Fibroblast of the aortic adventitia (primary cell): ENCODE measurements around the gene NOL4L. TPM values are rescaled to one million over a fixed set of nuclear protein-coding genes. Genes with fewer than 3 reads are reported as not detected.

Experiments used
- DNase-seq: peaks from one replicate; pipeline ENCODE4 v3.0.0-alpha.2; 2010; ENCODE audit warnings: low read depth
- H3K4me3 ChIP-seq: 2 replicates; pipeline ENCODE4 v1.5.1; 2011; ENCODE audit warnings: low read depth, mild to moderate bottlenecking, control low read depth, low read length, moderate library complexity
- CTCF ChIP-seq: IDR thresholded peaks from 2 replicates; pipeline ENCODE4 v1.5.1; 2011; ENCODE audit warnings: mild to moderate bottlenecking, low read length, control low read depth, inconsistent platforms; ENCODE audit not compliant: insufficient read depth
- total RNA-seq: library from RNA; depleted of rRNA; stranded (reverse); fragments of >200 nt; gene quantifications from 2 replicates; pipeline ENCODE4 v1.2.3, GENCODE V29; 2012; ENCODE audit warnings: low replicate concordance

The NOL4L gene
- total RNA-seq, 1 donor = 4.5 TPM

GRCh38 chr20:32560989-32561830, 23.9 kb downstream of the NOL4L start:
- no peak overlapping the region for H3K4me3 ChIP-seq
- peak; percentile 31 for DNase-seq
- TF ChIP-seq CTCF = no peak

GRCh38 chr20:32560482-32560988, 24.6 kb downstream of the NOL4L start:
- no peak for DNase-seq
- no peak overlapping the region for H3K4me3 ChIP-seq
- TF ChIP-seq CTCF = no peak

GRCh38 chr20:32559753-32560380, 25.3 kb downstream of the NOL4L start:
- DNase-seq = no peak
- H3K4me3 ChIP-seq = no peak overlapping the region
- TF ChIP-seq CTCF = no peak

- no peak overlapping the region for H3K4me3 ChIP-seq
These were observed 25.9 kb downstream of the NOL4L start for GRCh38 chr20:32559205-32559752.

GRCh38 chr20:32558526-32558925, 26.6 kb downstream of the NOL4L start:
- H3K4me3 ChIP-seq = no peak overlapping the region
- no peak for DNase-seq
- TF ChIP-seq CTCF = no peak

More at GRCh38 chr20:32559205-32559752, 25.9 kb downstream of the NOL4L start:
- TF ChIP-seq CTCF = no peak
- DNase-seq = no peak

GRCh38 chr20:32557319-32557718, 27.8 kb downstream of the NOL4L start:
- DNase-seq = no peak
- TF ChIP-seq CTCF = no peak
- H3K4me3 ChIP-seq = no peak overlapping the region
